NT2/D1 (cell line): ENCODE data around the gene PDE6C.

Experiments
- SUZ12 ChIP-seq: IDR thresholded peaks from 2 replicates; pipeline ENCODE4 v1.6.1; 2011; ENCODE audit not compliant: insufficient read length, insufficient read depth; ENCODE audit errors: extremely low read depth
- YY1 ChIP-seq: IDR thresholded peaks from 2 replicates; pipeline ENCODE4 v1.6.1; 2011; ENCODE audit not compliant: insufficient read length, insufficient read depth
- ZNF274 ChIP-seq: IDR thresholded peaks from 2 replicates; pipeline ENCODE4 v1.6.1; 2011; ENCODE audit warnings: mild to moderate bottlenecking, low read depth, low read length

DNA sequence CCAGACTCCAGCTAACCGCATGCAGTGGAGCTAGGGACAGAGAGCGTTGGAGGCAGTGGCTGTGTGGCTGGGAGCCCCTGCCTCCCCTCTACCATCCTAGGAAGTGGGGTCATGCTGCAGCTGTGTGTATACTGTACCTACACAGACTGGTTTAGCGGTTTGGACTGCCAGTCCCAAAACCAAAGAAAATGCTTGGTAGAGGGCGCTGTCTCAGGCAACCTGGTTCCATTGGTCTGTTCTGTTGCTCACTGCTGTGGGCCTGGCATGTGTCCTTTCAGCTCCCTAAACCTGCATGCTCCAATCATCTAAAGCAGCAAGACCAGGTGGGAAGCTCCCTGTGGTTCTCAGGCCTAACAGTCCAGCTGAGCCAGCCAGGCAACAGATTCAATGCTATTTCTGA is 15.8 kb upstream of the PDE6C start:
- TF ChIP-seq SUZ12 (no peak), ZNF274 (no peak), YY1 (no peak)
